Aorta (tissue), 5 donors: ENCODE data around the gene IL27RA. TPM values are rescaled to one million over a fixed set of nuclear protein-coding genes. Genes with fewer than 3 reads are reported as not detected.

Source experiments
- ATAC-seq: fragments of 200-7000 bp; cut with Tn5 transposase; one replicate; pipeline ENCODE4 v1.9.1; 2022; ENCODE audit warnings: moderate library complexity; ENCODE audit not compliant: low FRiP score
- DNase-seq, 2 donors: peaks; one replicate each; pipeline ENCODE4 v3.0.0-alpha.2; 2020
- H3K27ac ChIP-seq, 2 donors: one replicate each; pipeline ENCODE4 v1.5.1; 2013; ENCODE audit warnings: low read length in 2 of 2, mild to moderate bottlenecking in 2 of 2, moderate library complexity in 2 of 2, control low read depth in 1 of 2, inconsistent platforms in 1 of 2, low read depth in 1 of 2
- H3K27me3 ChIP-seq, 2 donors: one replicate each; pipeline ENCODE4 v1.6.1; 2013; ENCODE audit warnings: control low read depth in 1 of 2, low read length in 1 of 2, mild to moderate bottlenecking in 1 of 2, moderate library complexity in 1 of 2; ENCODE audit not compliant: insufficient read depth in 2 of 2, control insufficient read depth in 1 of 2
- H3K36me3 ChIP-seq, 2 donors: one replicate each; pipeline ENCODE4 v1.6.1; 2013; ENCODE audit warnings: control low read depth in 1 of 2, low read length in 1 of 2, mild to moderate bottlenecking in 1 of 2; ENCODE audit not compliant: insufficient read depth in 2 of 2, control insufficient read depth in 1 of 2
- H3K4me1 ChIP-seq, 2 donors: one replicate each; pipeline ENCODE4 v1.6.1; 2013; ENCODE audit warnings: low read length in 2 of 2, control low read depth in 1 of 2, mild to moderate bottlenecking in 1 of 2, moderate library complexity in 1 of 2; ENCODE audit not compliant: insufficient read depth in 2 of 2, control insufficient read depth in 1 of 2
- H3K4me3 ChIP-seq, 2 donors: one replicate each; pipeline ENCODE4 v1.5.1; 2013; ENCODE audit warnings: low read length in 2 of 2, control low read depth in 1 of 2, mild to moderate bottlenecking in 1 of 2
- H3K9me3 ChIP-seq: one replicate; pipeline ENCODE4 v1.6.1; 2013; ENCODE audit warnings: mild to moderate bottlenecking, low read length; ENCODE audit not compliant: control insufficient read depth
- WGBS, 2 donors: extraction: QIAGEN DNeasy Blood & Tissue Kit; methylation state at CpG; one replicate each; pipeline ENCODE4 v1.1.7; 2013; 5-methylcytosine and 5-hydroxymethylcytosine counted together
- intact Hi-C, 2 donors: fragments of 100-400 bp; cut with DNase I; formaldehyde crosslinking; loops; one replicate each; pipeline versions ENCODE4 v1.14.2 to v1.15.0; 2022
- polyA plus RNA-seq, 2 donors: library from polyadenylated mRNA; stranded (reverse); fragments of 200-250 nt; gene quantifications; one replicate each; pipeline ENCODE4 v1.2.3, GENCODE V29; 2013
- total RNA-seq, 2 donors: library from RNA; stranded (reverse); fragmentation: NEBNext Ultra II Directional; extraction: Animal tissue kit (Norgen Biotek cat#: 25700); gene quantifications; one replicate each; pipeline ENCODE4 v1.2.1, GENCODE V29; 2021
- donor health status: healthy with polysubstance abuse.
- donor health status: Bipolar disorder and iron deficiency.
- donor health status: DM: no; HTN: no; CAD: no.
- donor health status: DM: no; HTN: no; CAD: no.
- donor health status: DM: yes; HTN: yes; CAD: no.

IL27RA gene
- total and polyA plus RNA-seq, 4 donors: 0.36 to 5.5 (median 2.0) TPM

DNA sequence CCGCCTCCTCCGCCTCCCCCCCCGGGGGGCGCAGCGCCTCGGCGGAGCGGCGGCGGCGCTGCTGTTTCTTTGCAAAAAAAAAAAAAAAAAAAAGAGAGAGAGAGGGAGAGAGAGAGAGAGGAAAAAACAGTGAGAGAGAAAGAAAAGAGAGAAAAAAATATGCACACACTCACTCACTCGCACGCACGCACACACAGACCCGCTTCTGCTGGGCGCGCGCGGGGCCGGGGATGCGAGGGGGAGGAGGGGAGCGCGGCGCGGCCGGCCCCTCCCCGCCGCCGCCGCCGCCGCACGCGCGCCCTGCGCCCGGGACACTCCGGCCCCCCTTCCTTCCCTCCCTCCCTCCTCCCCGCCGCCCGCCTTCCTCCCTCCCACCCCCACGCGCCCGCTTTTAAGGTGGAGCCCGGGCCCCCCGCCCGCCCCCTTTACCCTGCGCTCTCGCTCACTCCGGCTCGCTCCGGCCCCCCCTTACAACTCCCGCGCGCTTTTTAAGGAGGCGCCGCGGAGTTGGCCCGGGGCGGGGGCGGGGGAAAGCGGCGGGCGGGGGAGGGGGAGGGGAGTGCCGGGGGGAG, 59.0 kb downstream of the IL27RA start, which contains the start of gene SAMD1:
SAMD1 (minus strand) TSS at position 243 of the 572 bp plus-strand sequence.
- Histone ChIP-seq H3K27ac (peak within 1 kb of the TSS; percentile 46 to 93), H3K9me3 (no peaks in the 10 kb centered on the region), H3K4me1 (no peaks in the 10 kb centered on the region), H3K27me3 (no peaks in the 10 kb centered on the region), H3K4me3 (peak within 1 kb of the TSS; percentile 76 to 96), H3K36me3 (no peaks in the 10 kb centered on the region)
- peak; percentile 82 for ATAC-seq
- peak; percentile 95 to 96 for DNase-seq
- intact Hi-C loops: loop anchor here in 1 of 2 donors (2.0 kb wide), 1 partner anchor 46 kb away; the partner anchor contains the start of gene ASF1B
- 1% methylated on average over 13 to 61 of the region's 65 CpGs for WGBS, 2 donors

DNA sequence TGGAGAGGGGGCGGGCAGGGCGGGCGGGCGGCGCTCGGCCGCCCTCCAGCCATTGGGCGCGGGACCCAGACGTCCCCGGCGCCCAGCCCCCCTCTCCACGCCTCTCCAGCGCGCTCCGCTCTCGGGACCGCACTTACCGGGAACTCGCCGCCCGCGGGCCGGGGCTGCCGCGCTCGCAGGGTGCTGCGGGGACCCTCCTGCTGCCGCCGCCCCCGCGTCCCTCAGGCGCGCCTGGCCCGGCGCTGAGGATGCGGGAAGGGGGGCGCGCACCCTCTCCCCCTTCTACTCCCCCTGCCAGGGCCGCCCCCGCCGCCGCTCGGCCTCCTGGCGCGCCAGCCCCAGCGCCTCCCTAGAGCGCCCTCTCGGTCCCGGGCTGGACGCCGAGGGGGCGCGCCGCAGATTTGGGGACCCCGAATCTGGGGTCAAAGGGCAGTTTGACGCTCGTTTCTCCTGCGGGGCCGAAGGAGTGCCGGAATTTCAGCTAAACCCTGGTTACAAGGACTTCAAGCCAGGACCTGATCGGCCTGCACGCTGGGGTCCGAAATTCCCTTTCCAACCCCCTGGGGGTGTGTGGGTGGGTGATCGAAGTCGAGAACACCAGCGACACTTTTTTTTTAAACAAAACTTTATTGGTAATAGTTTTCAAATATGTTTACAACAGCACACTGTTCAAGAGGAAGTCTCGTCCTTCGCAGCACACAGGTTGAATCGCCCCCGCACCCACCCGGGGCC, 59.7 kb downstream of the IL27RA start:
- DNase-seq (peak; percentile 77 to 93), ATAC-seq (peak; percentile 85)
- Histone ChIP-seq H3K36me3 (no peaks in the 10 kb centered on the region), H3K9me3 (no peaks in the 10 kb centered on the region), H3K4me1 (no peaks in the 10 kb centered on the region), H3K4me3 (peak overlapping the region; percentile 76 to 96), H3K27me3 (no peaks in the 10 kb centered on the region), H3K27ac (peak overlapping the region; percentile 46 to 93)
- WGBS, 2 donors: 1% methylated on average over 39 to 72 of the region's 72 CpGs
- intact Hi-C loops: loop anchor here in 1 of 2 donors (2.0 kb wide), 1 partner anchor 46 kb away; the partner anchor contains the start of gene ASF1B

DNA sequence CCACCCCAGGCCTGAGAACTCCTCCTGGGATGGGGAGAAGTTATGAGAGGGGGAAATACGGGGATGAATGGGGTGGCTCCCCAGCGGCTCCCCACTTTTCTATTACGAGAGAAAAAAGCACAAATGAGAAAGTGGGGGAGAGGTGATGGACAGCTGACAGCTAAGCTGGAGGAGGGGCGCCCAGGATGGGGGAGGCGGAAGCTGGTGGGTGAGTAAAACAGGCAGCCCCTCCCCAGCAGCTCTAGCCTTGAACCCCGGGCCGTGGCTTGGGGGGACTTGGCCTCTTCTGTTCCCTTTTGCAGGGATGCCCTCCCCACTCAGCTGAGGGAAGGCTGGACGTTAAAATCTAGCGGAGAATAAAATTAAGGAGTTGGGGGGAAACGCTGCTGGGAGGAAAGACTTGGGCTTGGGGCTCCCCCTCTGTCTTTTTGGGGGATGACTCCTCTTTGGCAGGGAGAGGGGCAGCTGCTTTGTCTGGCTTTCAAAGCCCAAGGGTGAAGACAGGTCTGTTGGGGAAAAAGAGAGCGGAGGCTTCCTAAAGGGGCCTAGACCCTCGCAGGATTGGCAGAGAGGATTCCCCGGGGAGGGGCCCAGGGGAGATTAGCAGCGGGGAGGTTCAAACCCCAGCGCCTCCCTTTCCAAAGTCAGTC, 60.4 kb downstream of the IL27RA start:
- WGBS, 2 donors: 6 to 11% methylated on average over 15 of the region's 15 CpGs
- Histone ChIP-seq H3K9me3 (no peaks in the 10 kb centered on the region), H3K27ac (no peak overlapping the region), H3K36me3 (no peaks in the 10 kb centered on the region), H3K27me3 (no peaks in the 10 kb centered on the region), H3K4me1 (no peaks in the 10 kb centered on the region), H3K4me3 (peak overlapping the region in 1 of 2 donors; percentile 76)
- no peak for ATAC-seq
- no peak for DNase-seq
- intact Hi-C loops: loop anchor here in 1 of 2 donors (2.0 kb wide), 1 partner anchor 45 kb away; the partner anchor contains the start of gene ASF1B

DNA sequence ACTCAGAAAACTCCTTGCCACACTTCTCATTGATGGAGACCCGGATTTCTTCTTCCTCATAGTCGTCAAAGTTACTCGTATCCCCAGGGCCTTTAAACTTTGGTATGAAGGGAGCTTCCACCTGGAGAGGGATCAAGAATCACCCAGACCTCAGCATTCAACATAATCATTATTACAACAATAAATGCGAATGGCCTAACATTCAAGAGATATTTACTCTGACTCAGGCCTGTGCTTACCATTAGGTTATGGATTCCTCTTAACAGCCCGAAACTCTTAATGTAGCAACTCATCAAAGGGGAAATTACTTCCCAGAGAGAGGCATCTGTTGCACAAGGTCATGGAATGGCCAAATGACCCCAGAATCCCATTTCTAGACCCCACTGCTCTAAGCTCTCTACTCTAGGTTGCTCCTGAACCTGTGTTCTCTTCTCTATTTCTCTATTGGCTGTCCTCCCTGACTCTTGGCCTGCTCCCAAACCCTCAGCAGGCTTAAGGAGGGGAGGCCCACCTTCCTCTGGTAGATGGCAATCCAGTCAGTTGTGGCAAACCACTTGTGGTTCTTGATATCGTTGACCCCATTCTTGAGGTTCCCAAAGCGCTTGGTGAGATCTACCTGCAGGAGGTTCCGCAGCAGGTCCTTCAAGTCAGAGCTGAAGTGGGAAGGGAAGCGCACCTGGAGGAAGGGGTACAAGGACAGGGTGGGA, 61.7 kb downstream of the IL27RA start:
- ATAC-seq (no peak), DNase-seq (no peak)
- intact Hi-C loops: no loop called here
- Histone ChIP-seq H3K4me3 (no peak overlapping the region), H3K4me1 (no peaks in the 10 kb centered on the region), H3K9me3 (no peaks in the 10 kb centered on the region), H3K27me3 (no peaks in the 10 kb centered on the region), H3K36me3 (no peaks in the 10 kb centered on the region), H3K27ac (no peak overlapping the region)
- WGBS, 2 donors: 97% methylated on average over 9 of the region's 9 CpGs

DNA sequence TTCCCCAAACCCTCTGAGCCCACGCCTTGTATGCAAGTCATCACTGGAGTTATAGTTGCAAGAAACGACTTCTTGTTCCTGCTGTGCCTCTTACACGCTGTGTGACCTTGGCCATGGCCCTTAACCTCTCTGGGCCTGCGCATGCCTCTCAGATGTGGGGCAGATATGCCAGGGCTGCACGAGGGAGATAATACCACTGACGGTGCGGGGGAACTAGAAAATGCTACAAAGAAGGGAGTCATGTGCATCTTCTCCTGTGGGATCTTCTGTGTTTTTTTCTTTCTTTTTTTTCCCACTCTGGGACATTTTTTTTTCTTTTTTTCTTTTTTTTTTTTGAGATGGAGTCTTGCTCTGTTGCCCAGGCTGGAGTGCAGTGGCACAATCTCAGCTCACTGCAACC, 63.3 kb downstream of the IL27RA start:
- ATAC-seq (no peak), DNase-seq (no peak)
- no peak overlapping the region for H3K4me3 ChIP-seq
- H3K4me1 ChIP-seq: no peaks in the 10 kb centered on the region
- H3K27me3 ChIP-seq: no peaks in the 10 kb centered on the region
- 85 to 89% methylated on average over 7 of the region's 7 CpGs for WGBS, 2 donors
- no peak overlapping the region for H3K27ac ChIP-seq
- no peaks in the 10 kb centered on the region for H3K9me3 ChIP-seq
- intact Hi-C loops: no loop called here
- H3K36me3 ChIP-seq: no peaks in the 10 kb centered on the region

DNA sequence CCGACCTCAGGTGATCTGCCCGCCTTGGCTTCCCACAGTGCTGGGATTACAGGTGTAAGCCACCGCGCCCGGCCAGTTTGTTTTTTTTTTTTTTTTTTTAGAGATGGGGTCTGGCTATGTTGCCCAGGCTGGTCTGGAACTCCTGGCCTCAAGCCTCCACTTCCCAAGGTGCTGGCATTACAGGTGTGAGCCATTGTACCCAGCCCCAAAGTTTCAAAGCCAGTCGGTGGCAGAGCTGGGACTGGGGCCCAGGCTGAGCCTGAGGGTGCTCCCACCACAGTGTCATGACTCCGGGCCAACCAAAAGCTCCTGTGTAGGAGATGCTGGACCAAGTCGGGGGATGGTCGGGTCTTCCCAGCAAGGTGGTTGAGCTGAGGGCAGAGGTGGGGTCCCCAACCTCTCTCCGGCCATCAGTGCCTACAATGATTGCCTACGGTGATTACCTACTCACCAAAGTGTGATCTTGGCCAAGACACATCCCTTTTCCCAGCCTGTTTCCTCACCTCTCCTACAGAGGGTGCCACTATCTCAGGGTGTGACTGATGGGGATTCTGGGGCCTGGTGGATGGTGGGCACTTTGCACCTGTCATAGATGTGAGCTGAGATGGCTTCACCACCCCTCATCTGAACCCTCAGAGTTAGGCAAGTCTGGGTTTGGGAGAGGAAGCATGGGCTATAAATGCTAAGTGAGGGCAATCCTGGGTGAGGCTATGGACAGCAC, 64.9 kb downstream of the IL27RA start:
- no peaks in the 10 kb centered on the region for H3K4me1 ChIP-seq
- H3K36me3 ChIP-seq: peaks cover 0 to 2% of the 10 kb centered on the region in 2 donors
- no peaks in the 10 kb centered on the region for H3K27me3 ChIP-seq
- H3K4me3 ChIP-seq: no peak overlapping the region
- no peaks in the 10 kb centered on the region for H3K9me3 ChIP-seq
- WGBS, 2 donors: 90 to 94% methylated on average over 11 of the region's 11 CpGs
- no peak overlapping the region for H3K27ac ChIP-seq
- DNase-seq (no peak), ATAC-seq (no peak)
- intact Hi-C loops: loop anchor here in 1 of 2 donors (2.0 kb wide), 1 partner anchor 18 kb away; no protein-coding TSS in a partner anchor

DNA sequence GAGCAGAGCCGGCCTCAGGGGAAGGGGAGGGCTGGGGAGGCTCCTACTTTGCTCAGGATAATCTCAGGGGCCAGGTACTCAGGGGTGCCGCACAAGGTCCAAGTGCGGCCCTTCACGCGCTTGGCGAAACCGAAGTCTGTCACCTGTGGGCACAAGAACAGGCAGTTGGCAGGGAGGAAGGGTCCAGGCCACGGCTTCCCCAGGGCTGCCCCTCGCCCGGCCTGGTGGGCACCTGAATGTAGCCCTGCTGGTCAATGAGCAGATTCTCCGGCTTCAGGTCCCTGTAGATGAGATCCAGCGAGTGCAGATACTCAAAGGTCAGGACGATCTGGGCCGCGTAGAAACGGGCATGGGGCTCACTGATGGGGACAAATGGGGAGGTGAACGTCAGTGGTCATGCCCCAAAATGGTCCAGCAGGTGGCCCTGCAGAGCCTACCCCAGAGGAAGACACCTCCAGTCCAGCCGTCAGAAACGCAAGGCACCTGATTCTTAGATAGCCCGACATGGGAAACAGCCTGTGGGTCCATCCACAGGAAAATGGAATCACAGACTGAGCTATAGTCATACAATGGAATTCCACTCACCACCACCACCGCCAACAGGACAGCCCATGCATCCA, 66.1 kb downstream of the IL27RA start:
- 70 to 74% methylated on average over 21 of the region's 21 CpGs for WGBS, 2 donors
- Histone ChIP-seq H3K27me3 (no peaks in the 10 kb centered on the region), H3K4me1 (no peaks in the 10 kb centered on the region), H3K36me3 (peaks cover 0 to 2% of the 10 kb centered on the region in 2 donors), H3K27ac (no peak overlapping the region), H3K4me3 (no peak overlapping the region), H3K9me3 (no peaks in the 10 kb centered on the region)
- DNase-seq: no peak
- intact Hi-C loops: loop anchor here in 1 of 2 donors (2.0 kb wide), 1 partner anchor 17 kb away; no protein-coding TSS in a partner anchor
- ATAC-seq: no peak
